HCT116 (cell line): Measurements from ENCODE around the gene OR52N5. TPM values are rescaled to one million over a fixed set of nuclear protein-coding genes. Genes with fewer than 3 reads are reported as not detected.

Experiments used
- ATAC-seq: fragments of 200-7000 bp; cut with Tn5 transposase; 2 replicates; pipeline ENCODE4 v1.9.1; 2020; ENCODE audit warnings: mild to moderate bottlenecking, moderate library complexity
- BruUV-seq: library from RNA; stranded (reverse); fragments of 400-500 nt; replicated peaks from 2 replicates; lab custom pipeline; 2021; lab: Mats Ljungman, UMichigan
- CTCF ChIA-PET: fragments of 300-600 bp; sonication (Branson Sonifier 250); formaldehyde crosslinking; loops from one replicate; lab custom pipeline; 2021; ENCODE audit warnings: antibody characterized with exemption; lab: Charles Lee
- POLR2A ChIA-PET: fragments of 300-600, 350-600 bp; sonication (Branson Sonifier 250); formaldehyde crosslinking; loops from one replicate; lab custom pipeline; 2021; ENCODE audit warnings: antibody characterized with exemption; lab: Charles Lee
- RAD21 ChIA-PET, 2 experiments: fragments of 300-600 bp; sonication (Branson Sonifier 250); formaldehyde crosslinking; loops; one replicate each; lab custom pipeline; 2023; ENCODE audit warnings: low total read pairs in 2 of 2; ENCODE audit not compliant: uncharacterized antibody in 2 of 2, unreplicated experiment in 2 of 2, low non-redundant PET in 1 of 2; lab: Charles Lee
- DNase-seq: peaks from one replicate; pipeline ENCODE4 v3.0.0-alpha.2; 2010; ENCODE audit warnings: low read depth, low spot score
- H2AFZ ChIP-seq: fragments of 200-600 bp; shearing (Covaris generic), sonication (generic); 2 replicates; pipeline ENCODE4 v1.6.1; 2017; ENCODE audit warnings: low read depth, mixed run types, mixed read lengths, antibody characterized with exemption, low read length; ENCODE audit not compliant: poor library complexity, severe bottlenecking
- H3K27ac ChIP-seq: 2 replicates; pipeline ENCODE4 v1.5.1; 2012; ENCODE audit warnings: low read depth, low read length
- H3K27me3 ChIP-seq: fragments of 200-600 bp; sonication (generic); 2 replicates; pipeline ENCODE4 v1.6.1; 2016; ENCODE audit warnings: mixed run types, low read length, mixed read lengths; ENCODE audit not compliant: insufficient read depth
- H3K36me3 ChIP-seq, 2 experiments: fragments of 200-500 bp in 1 of 2; fragments of 200-600 bp in 1 of 2; sonication (Bioruptor generic) in 1 of 2; sonication (generic) in 1 of 2; 2 replicates each; pipeline versions ENCODE4 v1.5.1 to v1.6.1; 2014 to 2016; ENCODE audit warnings: low read length in 2 of 2, inconsistent platforms in 1 of 2, mixed read lengths in 1 of 2, mixed run types in 1 of 2; ENCODE audit not compliant: insufficient read depth in 2 of 2, control insufficient read depth in 1 of 2
- H3K4me1 ChIP-seq, 2 experiments: fragments of 200-600 bp in 1 of 2; sonication (generic) in 1 of 2; 2 replicates each; pipeline versions ENCODE4 v1.5.1 to v1.6.1; 2012 to 2017; ENCODE audit warnings: low read length in 2 of 2, inconsistent platforms in 1 of 2, mild to moderate bottlenecking in 1 of 2, mixed read lengths in 1 of 2, mixed run types in 1 of 2, moderate library complexity in 1 of 2; ENCODE audit not compliant: insufficient read depth in 2 of 2, control insufficient read depth in 1 of 2
- H3K4me2 ChIP-seq: fragments of 200-600 bp; sonication (generic); 2 replicates; pipeline ENCODE4 v1.6.1; 2017; ENCODE audit warnings: mixed run types, low read length, mixed read lengths
- H3K4me3 ChIP-seq, 2 experiments: fragments of 200-600 bp in 1 of 2; sonication (generic) in 1 of 2; replicated peaks in 1 of 2; 2 replicates each; pipeline ENCODE4 v1.5.1; 2011 to 2016; ENCODE audit warnings: low read length in 2 of 2, control low read depth in 1 of 2, low read depth in 1 of 2, mild to moderate bottlenecking in 1 of 2, mixed read lengths in 1 of 2, mixed run types in 1 of 2
- H3K79me2 ChIP-seq: fragments of 200-600 bp; sonication (generic); 2 replicates; pipeline ENCODE4 v1.6.1; 2017; ENCODE audit warnings: mild to moderate bottlenecking, mixed run types, low read length, moderate library complexity, mixed read lengths; ENCODE audit not compliant: insufficient read depth
- H3K9ac ChIP-seq: fragments of 200-600 bp; sonication (generic); 2 replicates; pipeline ENCODE4 v1.6.1; 2016; ENCODE audit warnings: low read length, mixed read lengths
- H3K9me2 ChIP-seq: fragments of 200-600 bp; sonication (generic), shearing (Covaris generic); 2 replicates; pipeline ENCODE4 v1.6.1; 2017; ENCODE audit warnings: mixed run types, mild to moderate bottlenecking, moderate library complexity; ENCODE audit not compliant: insufficient read depth
- H3K9me3 ChIP-seq, 2 experiments: fragments of 200-500 bp in 1 of 2; fragments of 200-600 bp in 1 of 2; sonication (Bioruptor generic) in 1 of 2; sonication (generic) in 1 of 2; 2 replicates each; pipeline ENCODE4 v1.6.1; 2014 to 2017; ENCODE audit warnings: low read length in 2 of 2, mixed read lengths in 2 of 2, inconsistent platforms in 1 of 2, low read depth in 1 of 2, mild to moderate bottlenecking in 1 of 2, mixed run types in 1 of 2, moderate library complexity in 1 of 2; ENCODE audit not compliant: control insufficient read depth in 1 of 2, insufficient read depth in 1 of 2
- H4K20me1 ChIP-seq: fragments of 200-600 bp; sonication (generic), shearing (Covaris generic); 2 replicates; pipeline ENCODE4 v1.6.1; 2017; ENCODE audit warnings: mixed run types, mild to moderate bottlenecking, moderate library complexity; ENCODE audit not compliant: insufficient read depth
- CBX3 ChIP-seq: IDR thresholded peaks from 2 replicates; pipeline ENCODE4 v1.6.1; 2012; ENCODE audit warnings: low read depth
- ELF1 ChIP-seq: IDR thresholded peaks from 2 replicates; pipeline ENCODE4 v1.6.1; 2012; ENCODE audit warnings: low read depth, borderline replicate concordance
- EZH2 ChIP-seq: fragments of 200-600 bp; sonication (generic); IDR thresholded peaks from 2 replicates; pipeline ENCODE4 v1.6.1; 2017; ENCODE audit warnings: antibody characterized with exemption, mixed run types
- EZH2phosphoT487 ChIP-seq: fragments of 200-600 bp; IDR thresholded peaks from 2 replicates; pipeline ENCODE4 v1.6.1; 2018; ENCODE audit warnings: antibody characterized with exemption, borderline replicate concordance
- POLR2A ChIP-seq: IDR thresholded peaks from 2 replicates; pipeline ENCODE4 v1.7.0; 2011; ENCODE audit warnings: borderline replicate concordance; ENCODE audit not compliant: insufficient read depth, insufficient read length; ENCODE audit errors: extremely low read depth
- POLR2AphosphoS5 ChIP-seq: IDR thresholded peaks from 2 replicates; pipeline ENCODE4 v1.6.1; 2011; ENCODE audit warnings: mild to moderate bottlenecking, low read depth, low read length, moderate library complexity
- REST ChIP-seq: IDR thresholded peaks from 2 replicates; pipeline ENCODE4 v1.6.1; 2012; ENCODE audit warnings: low read depth
- SIN3A ChIP-seq: IDR thresholded peaks from 2 replicates; pipeline ENCODE4 v1.6.1; 2012; ENCODE audit warnings: low read depth
- YY1 ChIP-seq: IDR thresholded peaks from 2 replicates; pipeline ENCODE4 v1.6.1; 2011; ENCODE audit warnings: low read length, low read depth, moderate library complexity, mild to moderate bottlenecking; ENCODE audit not compliant: insufficient replicate concordance; ENCODE audit errors: extremely low read depth
- ZBTB33 ChIP-seq: IDR thresholded peaks from 2 replicates; pipeline ENCODE4 v1.6.1; 2011; ENCODE audit warnings: mild to moderate bottlenecking, low read length, moderate library complexity; ENCODE audit not compliant: insufficient replicate concordance; ENCODE audit errors: extremely low read depth
- intact Hi-C: fragments of 100-400 bp; cut with micrococcal nuclease; formaldehyde crosslinking; loops from 2 replicates; pipeline ENCODE4 v1.10.0; 2022
- total RNA-seq: library from RNA; stranded (reverse); gene quantifications from one replicate; pipeline ENCODE4 v1.2.1, GENCODE V29; 2021; ENCODE audit not compliant: unreplicated experiment
- TF ChIP-seq, protein P1 (sequence below): IDR thresholded peaks from 2 replicates; pipeline ENCODE4 v1.6.1; 2012

Gene OR52N5
- total RNA-seq, 1 experiment from 2014 or later: not detected

- no peaks in the 10 kb centered on the region for H3K9me2 ChIP-seq
- no peak for ATAC-seq
- ChIA-PET CTCF (interaction anchor here (1.6 kb wide), 1 partner anchor 12 kb away, joined by 4 read pairs; a partner anchor contains a TSS), POLR2A (no interaction called here), RAD21 (no interaction called here)
- H3K9me3 ChIP-seq: no peaks in the 10 kb centered on the region
- H3K27ac ChIP-seq: no peak overlapping the region
- H2AFZ ChIP-seq: no peak overlapping the region
- no peaks in the 10 kb centered on the region for H3K4me1 ChIP-seq
- H3K36me3 ChIP-seq: no peaks in the 10 kb centered on the region
- TF ChIP-seq REST (no peak), POLR2A (no peak), EZH2 (no peak), POLR2AphosphoS5 (no peak), YY1 (no peak), ELF1 (no peak), SIN3A (no peak), ZBTB33 (no peak), EZH2phosphoT487 (no peak), CBX3 (no peak)
- TF ChIP-seq, protein P1, sequence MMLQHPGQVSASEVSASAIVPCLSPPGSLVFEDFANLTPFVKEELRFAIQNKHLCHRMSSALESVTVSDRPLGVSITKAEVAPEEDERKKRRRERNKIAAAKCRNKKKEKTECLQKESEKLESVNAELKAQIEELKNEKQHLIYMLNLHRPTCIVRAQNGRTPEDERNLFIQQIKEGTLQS: no peak
- H4K20me1 ChIP-seq: no peaks in the 10 kb centered on the region
- no TSS peak for BruUV-seq
- peaks cover 71% of the 10 kb centered on the region for H3K27me3 ChIP-seq
- H3K79me2 ChIP-seq: no peaks in the 10 kb centered on the region
- no peak for DNase-seq
- no peak overlapping the region for H3K9ac ChIP-seq
- H3K4me2 ChIP-seq: no peak overlapping the region
- intact Hi-C loops: no loop called here
- no peak overlapping the region for H3K4me3 ChIP-seq
Observed at GRCh38 chr11:5749836-5750235, 33.3 kb downstream of the OR52N5 start.
